Coronary artery (tissue), 2 donors: ENCODE data around the gene TNFRSF18.

Experiments
- DNase-seq: peaks from one replicate; pipeline ENCODE4 v3.0.0-alpha.2; 2017; ENCODE audit warnings: low spot score
- H3K27ac ChIP-seq, 2 donors: fragments of 200-600 bp; sonication (generic); one replicate each; pipeline ENCODE4 v1.5.1; 2016 to 2019
- H3K4me3 ChIP-seq: fragments of 200-600 bp; sonication (generic); 2 replicates; pipeline ENCODE4 v1.5.1; 2016; ENCODE audit warnings: mild to moderate bottlenecking, moderate library complexity
- TF ChIP-seq, protein P1 (sequence below): fragments of 200-600 bp; sonication (generic); IDR thresholded peaks from one replicate; pipeline ENCODE4 v1.5.1; 2019; ENCODE audit warnings: antibody characterized with exemption

TNFRSF18 gene

DNA sequence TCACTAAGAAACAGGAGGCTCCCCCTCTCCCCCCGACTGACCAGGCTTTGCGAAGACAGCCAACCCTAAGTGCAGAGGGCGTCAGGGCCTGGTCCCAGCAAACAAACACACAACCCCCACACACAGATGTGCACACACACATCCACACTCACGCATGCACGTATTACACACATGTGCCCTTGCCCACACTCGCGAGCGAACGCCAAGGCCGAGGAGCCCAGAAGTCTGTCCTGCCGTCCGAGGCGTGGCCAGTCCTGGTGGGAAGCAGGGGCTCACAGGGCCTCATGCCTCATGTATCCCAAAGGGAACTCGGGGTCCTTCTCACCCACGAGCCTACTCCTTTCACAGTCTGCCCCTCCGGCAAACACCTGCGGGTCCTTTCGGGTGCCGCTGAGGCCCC is 23.4 kb upstream of the TNFRSF18 start:
- DNase-seq: no peak
- peak overlapping the region; percentile 90 for H3K4me3 ChIP-seq
- TF ChIP-seq, protein P1, sequence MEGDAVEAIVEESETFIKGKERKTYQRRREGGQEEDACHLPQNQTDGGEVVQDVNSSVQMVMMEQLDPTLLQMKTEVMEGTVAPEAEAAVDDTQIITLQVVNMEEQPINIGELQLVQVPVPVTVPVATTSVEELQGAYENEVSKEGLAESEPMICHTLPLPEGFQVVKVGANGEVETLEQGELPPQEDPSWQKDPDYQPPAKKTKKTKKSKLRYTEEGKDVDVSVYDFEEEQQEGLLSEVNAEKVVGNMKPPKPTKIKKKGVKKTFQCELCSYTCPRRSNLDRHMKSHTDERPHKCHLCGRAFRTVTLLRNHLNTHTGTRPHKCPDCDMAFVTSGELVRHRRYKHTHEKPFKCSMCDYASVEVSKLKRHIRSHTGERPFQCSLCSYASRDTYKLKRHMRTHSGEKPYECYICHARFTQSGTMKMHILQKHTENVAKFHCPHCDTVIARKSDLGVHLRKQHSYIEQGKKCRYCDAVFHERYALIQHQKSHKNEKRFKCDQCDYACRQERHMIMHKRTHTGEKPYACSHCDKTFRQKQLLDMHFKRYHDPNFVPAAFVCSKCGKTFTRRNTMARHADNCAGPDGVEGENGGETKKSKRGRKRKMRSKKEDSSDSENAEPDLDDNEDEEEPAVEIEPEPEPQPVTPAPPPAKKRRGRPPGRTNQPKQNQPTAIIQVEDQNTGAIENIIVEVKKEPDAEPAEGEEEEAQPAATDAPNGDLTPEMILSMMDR: no peak
- no peak overlapping the region for H3K27ac ChIP-seq

DNA sequence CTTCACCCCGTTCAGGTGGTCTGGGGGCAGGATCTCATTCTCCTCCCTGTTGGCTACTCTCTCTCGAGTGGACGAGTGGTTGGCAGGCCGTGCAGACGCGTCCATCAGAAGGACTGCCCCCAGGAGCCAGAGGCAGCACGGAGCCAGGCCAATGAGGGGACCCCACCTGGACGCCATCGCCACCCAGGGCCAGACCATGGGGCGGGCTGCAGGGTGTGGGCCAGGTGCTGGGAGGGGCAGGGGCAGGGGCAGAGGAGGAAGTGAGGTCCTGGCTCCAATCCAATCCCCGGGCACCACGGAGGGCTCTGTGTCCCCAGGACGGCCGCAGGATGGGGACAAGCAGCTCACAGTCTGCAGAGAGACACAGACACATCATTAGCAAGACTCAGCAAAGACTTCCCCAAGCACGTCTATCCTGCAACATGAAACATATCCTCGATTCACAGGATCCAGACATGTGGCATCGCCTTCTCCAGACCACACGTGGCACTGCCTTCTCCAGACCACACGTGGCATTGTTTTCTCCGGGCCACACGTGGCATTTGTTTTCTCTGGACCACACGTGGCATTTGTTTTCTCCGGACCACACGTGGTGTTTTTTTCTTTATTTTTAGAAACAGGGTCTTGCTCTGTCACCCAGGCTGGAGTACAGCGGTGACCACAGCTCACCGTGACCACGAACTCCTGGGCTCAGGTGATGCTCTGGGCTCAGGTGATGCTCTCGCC is 22.4 kb upstream of the TNFRSF18 start:
- DNase-seq: no peak
- TF ChIP-seq, protein P1: no peak
- H3K27ac ChIP-seq: no peak overlapping the region
- H3K4me3 ChIP-seq: no peak overlapping the region

DNA sequence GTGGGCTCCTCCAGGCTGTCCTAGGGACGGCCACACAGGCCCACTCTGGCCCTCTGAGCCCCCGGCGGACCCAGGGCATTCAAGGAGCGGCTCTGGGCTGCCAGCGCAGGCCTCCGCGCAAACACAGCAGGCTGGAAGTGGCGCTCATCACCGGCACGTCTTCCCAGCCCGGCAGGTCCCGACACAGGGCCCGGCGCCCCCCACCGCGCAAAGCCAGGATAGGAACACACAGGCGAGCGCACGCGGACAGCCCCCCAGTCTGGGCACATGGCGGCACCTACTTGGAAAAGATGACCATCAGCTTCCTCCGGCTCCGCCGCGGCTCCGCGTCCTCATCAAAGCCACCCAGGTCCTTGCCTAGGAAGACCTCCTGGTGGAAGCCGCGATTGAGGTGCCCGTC is 21.8 kb upstream of the TNFRSF18 start:
- no peak overlapping the region for H3K27ac ChIP-seq
- no peak for DNase-seq
- no peak overlapping the region for H3K4me3 ChIP-seq
- TF ChIP-seq, protein P1: no peak

DNA sequence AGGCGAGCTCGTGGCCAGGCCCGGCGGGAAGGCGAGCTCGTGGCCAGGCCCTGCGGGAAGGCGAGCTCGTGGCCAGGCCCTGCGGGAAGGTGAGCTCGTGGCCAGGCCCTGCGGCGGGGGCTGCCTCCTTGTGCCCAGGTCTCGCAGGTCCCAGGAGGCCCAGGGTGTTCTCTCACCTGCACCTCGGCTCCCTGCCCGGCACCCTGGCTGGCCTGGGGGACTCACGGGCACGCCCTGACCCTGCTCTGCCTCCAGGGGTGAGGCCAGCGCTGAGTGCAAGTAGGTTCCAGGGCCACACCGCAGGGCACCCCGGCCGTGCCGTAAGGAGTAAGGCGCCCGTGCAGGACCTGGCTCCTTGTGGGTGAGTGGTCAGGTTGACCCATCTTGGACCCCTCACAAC is 21.0 kb upstream of the TNFRSF18 start:
- no peak overlapping the region for H3K27ac ChIP-seq
- DNase-seq: no peak
- H3K4me3 ChIP-seq: no peak overlapping the region
- TF ChIP-seq, protein P1: no peak

DNA sequence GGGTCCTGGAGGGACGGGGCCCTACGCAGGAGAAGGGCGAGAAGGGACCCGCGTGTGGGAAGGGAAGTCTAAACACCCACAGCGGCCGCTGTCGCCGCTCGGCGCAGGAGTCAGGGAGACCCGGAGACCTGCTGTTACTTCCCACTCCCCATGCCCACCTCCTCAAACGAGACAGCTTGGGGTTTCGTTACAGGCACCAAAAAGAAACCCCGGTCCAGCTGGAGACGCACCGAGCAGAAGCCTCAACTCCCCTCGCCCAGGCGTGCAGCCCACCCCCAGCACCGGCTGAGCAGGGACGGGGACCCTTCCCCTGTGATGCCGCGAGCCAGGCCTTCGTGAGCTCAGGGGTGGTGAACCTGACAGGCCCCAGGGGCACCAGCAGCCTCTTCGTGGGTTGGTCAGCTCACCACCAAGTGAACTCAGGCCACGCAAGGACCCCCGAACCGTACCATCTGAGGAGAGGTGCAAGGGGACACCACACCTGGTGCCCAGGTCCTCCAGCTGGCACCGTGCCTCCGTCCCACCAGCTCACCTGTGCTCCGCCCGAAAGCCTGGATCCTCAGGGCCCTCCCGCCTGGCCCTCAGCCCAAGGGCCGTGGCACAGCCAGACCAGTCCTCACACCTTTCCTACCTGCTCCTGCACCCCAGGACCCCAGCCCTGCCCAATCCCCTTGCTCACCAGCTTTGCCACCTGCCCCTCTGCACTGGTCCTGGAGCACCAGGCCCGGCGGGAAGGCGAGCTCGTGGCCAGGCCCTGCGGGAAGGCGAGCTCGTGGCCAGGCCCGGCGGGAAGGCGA is 20.4 kb upstream of the TNFRSF18 start:
- DNase-seq: no peak
- TF ChIP-seq, protein P1: no peak
- Histone ChIP-seq H3K27ac (no peak overlapping the region), H3K4me3 (no peak overlapping the region)

DNA sequence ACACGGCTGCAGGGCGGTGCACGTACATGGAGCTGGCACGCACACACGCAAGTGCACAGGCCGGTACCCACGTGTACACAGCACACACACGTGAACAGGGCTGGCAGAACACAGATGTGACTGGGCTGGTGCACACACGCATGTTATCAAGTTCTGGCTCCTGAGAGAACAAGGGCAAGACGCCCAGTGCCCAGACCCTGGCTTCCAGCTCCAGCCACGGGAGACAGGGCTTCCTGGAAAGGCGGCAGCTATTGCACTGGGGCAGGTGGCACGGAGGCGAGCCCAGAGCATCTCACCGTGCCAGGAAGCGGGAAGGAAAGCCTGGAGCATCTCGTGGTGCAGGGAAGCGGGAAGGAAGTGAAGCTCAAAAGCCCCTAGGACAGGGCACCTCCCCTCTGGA is 19.5 kb upstream of the TNFRSF18 start:
- TF ChIP-seq, protein P1: no peak
- no peak overlapping the region for H3K4me3 ChIP-seq
- H3K27ac ChIP-seq: no peak overlapping the region
- no peak for DNase-seq
